Tibial nerve (tissue), 4 donors: ENCODE results near the gene COL4A2. TPM values are rescaled to one million over a fixed set of nuclear protein-coding genes. Genes with fewer than 3 reads are reported as not detected.

Experiments used
- DNase-seq, 2 donors: peaks; one replicate each; pipeline ENCODE4 v3.0.0-alpha.2; 2019; ENCODE audit warnings: low spot score in 2 of 2
- H3K27ac ChIP-seq, 4 donors: fragments of 200-600 bp; sonication (generic) in 3 of 4; one replicate each; pipeline ENCODE4 v1.5.1; 2017 to 2019; ENCODE audit warnings: mild to moderate bottlenecking in 1 of 4
- H3K27me3 ChIP-seq, 2 donors: fragments of 200-600 bp; sonication (generic) in 1 of 2; one replicate each; pipeline versions ENCODE4 v1.5.1 to v1.6.0; 2017 to 2019
- H3K36me3 ChIP-seq, 3 donors: fragments of 200-600 bp; sonication (generic); one replicate each; pipeline ENCODE4 v1.5.1; 2018 to 2019
- H3K4me1 ChIP-seq, 4 donors: fragments of 200-600 bp; sonication (generic) in 3 of 4; one replicate each; pipeline ENCODE4 v1.5.1; 2017 to 2019
- H3K4me3 ChIP-seq, 4 donors: fragments of 200-600 bp; sonication (generic) in 3 of 4; one replicate each; pipeline ENCODE4 v1.5.1; 2017 to 2019; ENCODE audit warnings: mild to moderate bottlenecking in 1 of 4, moderate library complexity in 1 of 4
- H3K9me3 ChIP-seq, 4 donors: fragments of 200-600 bp; sonication (generic) in 3 of 4; one replicate each; pipeline ENCODE4 v1.5.1; 2017 to 2019
- EP300 ChIP-seq, 2 donors: sonication (generic); formaldehyde crosslinking; IDR thresholded peaks; one replicate each; pipeline ENCODE4 v1.6.1; 2017; ENCODE audit warnings: antibody characterized with exemption in 2 of 2, mild to moderate bottlenecking in 1 of 2
- POLR2A ChIP-seq, 2 donors: fragments of 450-650 bp; IDR thresholded peaks; one replicate each; pipeline ENCODE4 v1.6.1; 2017; ENCODE audit warnings: antibody characterized with exemption in 2 of 2, mild to moderate bottlenecking in 2 of 2, moderate library complexity in 2 of 2
- WGBS, 2 donors: methylation state at CpG; one replicate each; pipeline ENCODE4 v1.1.5; 2018; 5-methylcytosine and 5-hydroxymethylcytosine counted together
- total RNA-seq, 4 donors: library from RNA; depleted of rRNA; stranded (reverse); fragments of >200 nt; gene quantifications; one replicate each; pipeline ENCODE4 v1.1.0, GENCODE V29; 2016
- TF ChIP-seq, protein P1 (sequence below), 5 experiments: fragments of 200-600 bp in 3 of 5; fragments of 450-650 bp in 2 of 5; sonication (generic) in 3 of 5; IDR thresholded peaks; one replicate each; pipeline ENCODE4 v1.5.1; 2016 to 2019; ENCODE audit warnings: antibody characterized with exemption in 5 of 5, mild to moderate bottlenecking in 3 of 5, moderate library complexity in 2 of 5

COL4A2 gene
- total RNA-seq, 4 donors from 2014 or later = 576 to 821 (median 658) TPM

DNA sequence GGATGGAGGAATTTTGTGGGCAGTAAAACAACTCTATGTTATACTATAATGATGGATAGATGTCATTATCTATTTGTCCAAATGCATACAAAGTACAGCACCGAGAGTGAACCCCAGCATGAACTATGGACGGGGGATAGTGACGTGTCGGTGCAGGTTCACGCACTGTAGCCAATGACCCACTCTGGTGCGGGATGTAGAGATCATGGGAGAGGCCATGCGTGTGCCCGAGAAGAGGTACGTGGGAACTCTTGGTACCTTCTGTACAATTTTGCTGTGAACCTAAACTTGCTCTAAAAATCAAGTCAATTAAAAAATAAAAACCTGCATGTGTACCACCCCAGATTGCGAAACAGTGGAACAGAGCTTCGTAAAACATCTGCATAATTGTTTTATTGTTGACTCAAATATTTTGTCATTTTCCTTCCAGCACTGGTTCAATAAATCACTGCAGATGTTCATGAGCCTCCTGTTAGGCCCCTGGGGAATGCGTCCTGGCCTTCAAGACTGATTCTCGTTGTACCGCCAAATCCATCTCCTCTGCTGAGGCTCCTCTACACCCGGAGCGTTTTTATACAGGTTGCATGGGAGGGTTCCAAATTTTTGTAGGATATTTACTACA, 31.0 kb upstream of the COL4A2 start:
- H3K9me3 ChIP-seq = no peaks in the 10 kb centered on the region
- peaks cover 3 to 96% (median 44%) of the 10 kb centered on the region in 4 donors for H3K4me1 ChIP-seq
- 50 to 55% methylated on average over 15 to 16 of the region's 16 CpGs for WGBS, 2 donors
- no peaks in the 10 kb centered on the region for H3K27me3 ChIP-seq
- no peak for TF ChIP-seq POLR2A (IDR thresholded peaks at IDR 0.05)
- TF ChIP-seq EP300 (IDR thresholded peaks at IDR 0.05) = peak in 1 of 2 donors; percentile 69
- no peak overlapping the region for H3K4me3 ChIP-seq
- DNase-seq = peak; percentile 68 to 70
- H3K27ac ChIP-seq = peak overlapping the region in 3 of 4 donors; percentile 23 to 85 (median 82)
- no peaks in the 10 kb centered on the region for H3K36me3 ChIP-seq

DNA sequence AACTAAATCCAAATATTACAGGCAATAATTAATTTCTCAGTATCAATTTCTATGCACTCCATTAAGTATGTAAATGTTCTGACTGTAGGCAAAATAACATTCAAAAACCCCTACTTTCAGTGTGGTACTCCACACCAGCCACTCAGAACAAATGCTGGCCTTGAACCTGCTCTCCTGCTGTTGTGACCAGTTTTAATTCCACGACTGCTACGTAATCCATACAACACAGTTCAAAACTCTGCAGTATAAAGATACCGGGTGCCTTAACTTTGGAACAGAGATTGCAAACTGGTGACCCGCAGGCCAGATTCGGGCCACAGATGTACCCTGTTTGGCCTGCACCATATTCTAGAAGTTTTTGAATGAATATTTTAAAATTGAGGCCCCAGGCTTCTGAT, 30.5 kb upstream of the COL4A2 start:
- 66 to 74% methylated on average over 5 of the region's 5 CpGs for WGBS, 2 donors
- Histone ChIP-seq H3K4me1 (peaks cover 3 to 96% (median 48%) of the 10 kb centered on the region in 4 donors), H3K27ac (peak overlapping the region; percentile 21 to 85 (median 56)), H3K4me3 (no peak overlapping the region), H3K36me3 (no peaks in the 10 kb centered on the region), H3K9me3 (no peaks in the 10 kb centered on the region), H3K27me3 (no peaks in the 10 kb centered on the region)
- TF ChIP-seq, protein P1, sequence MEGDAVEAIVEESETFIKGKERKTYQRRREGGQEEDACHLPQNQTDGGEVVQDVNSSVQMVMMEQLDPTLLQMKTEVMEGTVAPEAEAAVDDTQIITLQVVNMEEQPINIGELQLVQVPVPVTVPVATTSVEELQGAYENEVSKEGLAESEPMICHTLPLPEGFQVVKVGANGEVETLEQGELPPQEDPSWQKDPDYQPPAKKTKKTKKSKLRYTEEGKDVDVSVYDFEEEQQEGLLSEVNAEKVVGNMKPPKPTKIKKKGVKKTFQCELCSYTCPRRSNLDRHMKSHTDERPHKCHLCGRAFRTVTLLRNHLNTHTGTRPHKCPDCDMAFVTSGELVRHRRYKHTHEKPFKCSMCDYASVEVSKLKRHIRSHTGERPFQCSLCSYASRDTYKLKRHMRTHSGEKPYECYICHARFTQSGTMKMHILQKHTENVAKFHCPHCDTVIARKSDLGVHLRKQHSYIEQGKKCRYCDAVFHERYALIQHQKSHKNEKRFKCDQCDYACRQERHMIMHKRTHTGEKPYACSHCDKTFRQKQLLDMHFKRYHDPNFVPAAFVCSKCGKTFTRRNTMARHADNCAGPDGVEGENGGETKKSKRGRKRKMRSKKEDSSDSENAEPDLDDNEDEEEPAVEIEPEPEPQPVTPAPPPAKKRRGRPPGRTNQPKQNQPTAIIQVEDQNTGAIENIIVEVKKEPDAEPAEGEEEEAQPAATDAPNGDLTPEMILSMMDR (IDR thresholded peaks at IDR 0.05) = no peak
- TF ChIP-seq EP300 (IDR thresholded peaks at IDR 0.05) (no peak), POLR2A (IDR thresholded peaks at IDR 0.05) (no peak)
- no peak for DNase-seq

DNA sequence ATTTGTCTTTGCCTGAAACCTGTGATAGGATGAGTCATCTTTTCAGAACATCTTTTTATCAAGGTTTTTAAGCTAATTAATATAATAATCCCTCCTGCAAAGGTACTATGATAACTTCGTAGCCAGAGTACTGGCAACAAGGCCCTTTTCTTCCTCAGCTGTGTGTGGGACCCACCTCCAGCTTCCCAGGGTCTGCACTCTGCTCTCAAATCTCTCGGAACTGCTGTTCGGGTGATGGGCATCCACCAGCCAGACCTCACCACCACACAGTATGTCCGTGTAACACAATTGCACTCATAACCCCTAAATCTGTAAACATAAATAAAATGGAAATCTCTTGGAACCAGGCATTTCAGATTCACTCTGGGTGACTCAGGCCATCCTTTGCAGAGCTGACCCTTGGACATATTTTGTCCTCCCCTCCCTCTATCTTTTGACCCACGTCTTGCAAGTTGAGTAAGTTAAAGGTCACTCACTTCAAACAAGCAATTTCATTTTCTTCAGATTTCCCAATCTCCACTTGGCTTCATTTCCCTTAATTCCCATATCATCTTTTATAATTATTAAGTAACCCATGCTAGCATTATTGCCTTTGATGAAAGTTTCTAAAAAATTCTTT, 29.6 kb upstream of the COL4A2 start:
- no peaks in the 10 kb centered on the region for H3K9me3 ChIP-seq
- H3K36me3 ChIP-seq = no peaks in the 10 kb centered on the region
- TF ChIP-seq, protein P1 (IDR thresholded peaks at IDR 0.05) = no peak
- TF ChIP-seq EP300 (IDR thresholded peaks at IDR 0.05) (peak in 1 of 2 donors; percentile 47), POLR2A (IDR thresholded peaks at IDR 0.05) (no peak)
- peak overlapping the region; percentile 21 to 85 (median 56) for H3K27ac ChIP-seq
- H3K4me3 ChIP-seq = no peak overlapping the region
- peaks cover 3 to 98% (median 57%) of the 10 kb centered on the region in 4 donors for H3K4me1 ChIP-seq
- WGBS, 2 donors = 30 to 49% methylated on average over 5 of the region's 5 CpGs
- H3K27me3 ChIP-seq = no peaks in the 10 kb centered on the region
- DNase-seq = no peak

DNA sequence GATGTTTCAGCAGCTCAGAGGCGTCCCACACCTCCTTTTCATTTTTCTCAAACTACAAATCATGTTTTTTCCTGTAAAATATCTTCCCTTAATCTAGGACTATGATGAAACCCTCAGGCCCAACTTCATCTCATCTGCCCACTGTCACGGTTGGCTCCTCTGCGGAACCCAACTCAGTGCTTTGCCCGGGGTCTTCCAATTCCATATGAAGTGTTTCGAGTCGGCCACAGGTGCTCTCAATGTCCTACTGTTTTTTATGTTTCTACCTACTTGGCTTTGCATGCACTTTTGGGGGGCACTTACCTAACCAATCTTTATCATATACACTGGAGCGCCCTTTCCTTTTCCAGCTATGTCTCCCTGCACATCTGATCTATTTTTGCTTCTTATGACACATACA, 28.2 kb upstream of the COL4A2 start:
- Histone ChIP-seq H3K27ac (peak overlapping the region in 3 of 4 donors; percentile 36 to 88 (median 82)), H3K36me3 (no peaks in the 10 kb centered on the region), H3K4me3 (no peak overlapping the region), H3K27me3 (no peaks in the 10 kb centered on the region), H3K4me1 (peaks cover 3 to 100% (median 63%) of the 10 kb centered on the region in 4 donors), H3K9me3 (no peaks in the 10 kb centered on the region)
- TF ChIP-seq EP300 (IDR thresholded peaks at IDR 0.05) = no peak
- DNase-seq = no peak
- WGBS, 2 donors = 92 to 94% methylated on average over 7 of the region's 7 CpGs

DNA sequence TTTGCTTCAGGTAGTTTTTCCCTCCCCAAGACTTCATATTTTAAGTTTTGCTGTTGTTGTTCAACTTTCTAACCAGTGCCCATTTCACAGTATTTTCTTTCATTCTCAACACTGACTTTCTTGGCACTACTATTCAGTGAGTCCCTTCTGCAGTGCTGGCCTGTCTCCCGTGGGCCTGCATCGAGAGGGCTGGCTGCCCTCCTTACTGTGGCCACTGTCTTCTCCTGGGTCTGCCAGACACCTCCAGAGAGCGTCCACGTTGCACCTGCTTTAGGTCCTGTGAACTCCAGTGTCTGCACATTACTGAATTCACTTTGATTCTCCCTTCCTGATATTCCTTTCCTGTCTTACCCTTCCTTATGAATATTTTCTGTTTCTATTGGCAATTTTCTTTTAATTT, 27.4 kb upstream of the COL4A2 start:
- no peak for DNase-seq
- TF ChIP-seq, protein P1 (IDR thresholded peaks at IDR 0.05) = no peak
- TF ChIP-seq POLR2A (IDR thresholded peaks at IDR 0.05) = no peak
- TF ChIP-seq EP300 (IDR thresholded peaks at IDR 0.05) = no peak
- Histone ChIP-seq H3K36me3 (no peaks in the 10 kb centered on the region), H3K9me3 (no peaks in the 10 kb centered on the region), H3K27ac (peak overlapping the region; percentile 36 to 88 (median 62)), H3K4me3 (no peak overlapping the region), H3K27me3 (no peaks in the 10 kb centered on the region), H3K4me1 (peaks cover 3 to 100% (median 65%) of the 10 kb centered on the region in 4 donors)
- WGBS, 2 donors = 43 to 45% methylated on average over 4 of the region's 4 CpGs

DNA sequence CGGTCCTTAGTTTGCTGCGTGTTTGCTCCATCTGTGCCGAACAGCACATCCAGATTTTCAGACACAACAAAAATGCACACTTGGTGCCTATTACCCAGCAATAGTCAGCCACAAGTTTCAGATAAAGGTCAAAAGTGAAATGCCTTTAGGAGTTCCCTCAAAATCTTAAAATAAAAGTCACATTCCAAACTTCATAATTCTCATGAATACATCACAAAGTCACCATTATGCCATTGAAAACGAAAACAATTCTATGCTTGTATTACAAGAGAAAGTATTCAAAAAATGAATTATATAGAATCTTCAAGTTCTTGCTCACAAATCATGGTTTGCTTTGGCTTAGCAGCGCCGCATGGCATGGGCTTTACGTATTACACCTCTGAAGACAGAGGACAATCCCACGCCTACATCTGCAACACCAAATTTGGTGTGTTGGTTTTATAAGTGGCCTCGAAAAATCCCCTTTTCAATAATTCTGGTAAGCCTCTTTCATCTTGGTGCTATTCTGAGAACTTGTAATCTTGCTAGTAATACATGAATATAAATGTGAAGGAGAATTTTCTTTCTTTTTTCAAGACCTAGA, 26.8 kb upstream of the COL4A2 start:
- Histone ChIP-seq H3K9me3 (no peaks in the 10 kb centered on the region), H3K4me3 (no peak overlapping the region), H3K36me3 (peaks cover 0 to 1% (median 0%) of the 10 kb centered on the region in 3 donors), H3K4me1 (peaks cover 3 to 100% (median 62%) of the 10 kb centered on the region in 4 donors), H3K27ac (peak overlapping the region; percentile 36 to 88 (median 62)), H3K27me3 (no peaks in the 10 kb centered on the region)
- TF ChIP-seq, protein P1 (IDR thresholded peaks at IDR 0.05) = peak in 1 of 5 experiments; percentile 9
- TF ChIP-seq EP300 (IDR thresholded peaks at IDR 0.05) (peak; percentile 18 to 31), POLR2A (IDR thresholded peaks at IDR 0.05) (no peak)
- no peak for DNase-seq
- 30 to 40% methylated on average over 9 of the region's 9 CpGs for WGBS, 2 donors
